Measurements from ENCODE around the gene RAE1. TPM values are rescaled to one million over a fixed set of nuclear protein-coding genes. Genes with fewer than 3 reads are reported as not detected.

RAE1 gene
- total and polyA plus RNA-seq, 2 of the 8 experiments (the other 6 are each of a cell fraction or from before 2014, with no cell fraction given), result 35.9 to 44.9 TPM

GRCh38 chr20:57416296-57417022 lies 65.4 kb downstream of the RAE1 start:
- H3K9ac ChIP-seq (replicated peaks in 1 of 4; ENCODE audit: extremely low read depth in 1 of 4, low read depth in 3 of 4, low read length in 3 of 4), result no peak overlapping the region
- no peak overlapping the region; the same call in 1 of the 2 replicates for H3K27ac ChIP-seq (ENCODE audit: low read depth, low read length)
- no peak overlapping the region for H2BK5ac ChIP-seq (ENCODE audit: low read depth, low read length)
- H3K4ac ChIP-seq (replicated peaks; ENCODE audit: insufficient read length, low read depth, low read length), result peak overlapping the region; percentile 51
- no peak overlapping the region for H2BK20ac ChIP-seq (ENCODE audit: low read length)
- ChIA-PET POLR2A (ENCODE audit: partially characterized antibody) (interaction anchor here (0.8 to 1.3 kb wide), 2 partner anchors 8 to 11 kb away, joined by 4 read pairs; no protein-coding TSS in a partner anchor), CTCF (ENCODE audit: partially characterized antibody) (interaction anchor here (0.6 to 1.8 kb wide), 7 partner anchors 13 to 292 kb away, joined by 3 to 6 read pairs (median 4); no protein-coding TSS in a partner anchor)
- no peak overlapping the region for H2AK5ac ChIP-seq (ENCODE audit: low read depth, low read length)
- no peaks in the 10 kb centered on the region for H3K79me1 ChIP-seq (ENCODE audit: low read depth, low read length)
- no peaks in the 10 kb centered on the region for H3K79me2 ChIP-seq (ENCODE audit: control insufficient read depth in 1 of 2, insufficient read depth in 2 of 2, low read length in 2 of 2)
- TF ChIP-seq BRCA1 (IDR thresholded peaks at IDR 0.05; ENCODE audit: low read depth, low read length) (no peak), PHF8 (conservative IDR thresholded peaks at IDR 0.05; ENCODE audit: low read depth, low read length) (no peak), KDM1A (IDR thresholded peaks at IDR 0.05; ENCODE audit: borderline replicate concordance, low read length) (no peak), CBX8 (IDR thresholded peaks at IDR 0.05; ENCODE audit: borderline replicate concordance, low read depth, low read length) (no peak), NRF1 (IDR thresholded peaks at IDR 0.05; ENCODE audit: low read depth, low read length) (no peak), KDM5A (IDR thresholded peaks at IDR 0.05; ENCODE audit: low read length) (no peak), POU5F1 (IDR thresholded peaks at IDR 0.05; ENCODE audit: low read depth, low read length) (no peak), SIRT6 (IDR thresholded peaks at IDR 0.05; ENCODE audit: low read length) (no peak), SRF (IDR thresholded peaks at IDR 0.05; ENCODE audit: low read depth, low read length) (no peak)
- TF ChIP-seq, protein P1, sequence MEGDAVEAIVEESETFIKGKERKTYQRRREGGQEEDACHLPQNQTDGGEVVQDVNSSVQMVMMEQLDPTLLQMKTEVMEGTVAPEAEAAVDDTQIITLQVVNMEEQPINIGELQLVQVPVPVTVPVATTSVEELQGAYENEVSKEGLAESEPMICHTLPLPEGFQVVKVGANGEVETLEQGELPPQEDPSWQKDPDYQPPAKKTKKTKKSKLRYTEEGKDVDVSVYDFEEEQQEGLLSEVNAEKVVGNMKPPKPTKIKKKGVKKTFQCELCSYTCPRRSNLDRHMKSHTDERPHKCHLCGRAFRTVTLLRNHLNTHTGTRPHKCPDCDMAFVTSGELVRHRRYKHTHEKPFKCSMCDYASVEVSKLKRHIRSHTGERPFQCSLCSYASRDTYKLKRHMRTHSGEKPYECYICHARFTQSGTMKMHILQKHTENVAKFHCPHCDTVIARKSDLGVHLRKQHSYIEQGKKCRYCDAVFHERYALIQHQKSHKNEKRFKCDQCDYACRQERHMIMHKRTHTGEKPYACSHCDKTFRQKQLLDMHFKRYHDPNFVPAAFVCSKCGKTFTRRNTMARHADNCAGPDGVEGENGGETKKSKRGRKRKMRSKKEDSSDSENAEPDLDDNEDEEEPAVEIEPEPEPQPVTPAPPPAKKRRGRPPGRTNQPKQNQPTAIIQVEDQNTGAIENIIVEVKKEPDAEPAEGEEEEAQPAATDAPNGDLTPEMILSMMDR (IDR thresholded peaks at IDR 0.05; ENCODE audit: control extremely low read depth in 1 of 3, insufficient read depth in 1 of 3, low read depth in 1 of 3, low read length in 3 of 3), result no peak
- H3K4me2 ChIP-seq (ENCODE audit: insufficient read depth in 1 of 2, low read depth in 2 of 2, low read length in 2 of 2), result no peak overlapping the region
- H4K91ac ChIP-seq (replicated peaks; ENCODE audit: insufficient read length, low read length), result peak overlapping the region; percentile 17
- H3K4me3 ChIP-seq (ENCODE audit: extremely low read depth in 1 of 4, insufficient read depth in 2 of 4, low read depth in 3 of 4, low read length in 4 of 4), result no peak overlapping the region
- no peak overlapping the region for H3K23ac ChIP-seq (ENCODE audit: insufficient read length)
- H2BK15ac ChIP-seq (ENCODE audit: low read length), result no peak overlapping the region
- no peak overlapping the region for H4K5ac ChIP-seq (ENCODE audit: insufficient read length, low read depth, low read length)
- H2BK12ac ChIP-seq (ENCODE audit: low read depth, low read length), result no peak overlapping the region
- H3K23me2 ChIP-seq (ENCODE audit: low read depth, low read length), result peaks cover 5% of the 10 kb centered on the region; the same call in 1 of the 2 replicates
- no peaks in the 10 kb centered on the region for H3K9me3 ChIP-seq (ENCODE audit: insufficient read depth in 2 of 2, low read depth in 1 of 2, low read length in 1 of 2)
- no peak overlapping the region for H3K56ac ChIP-seq (replicated peaks; ENCODE audit: insufficient read length, low read depth, low read length)
- FAIRE-seq, result no peak
- WGBS, 2 experiments (ENCODE audit: extremely low coverage in 1 of 2, insufficient coverage in 1 of 2, insufficient read length in 1 of 2, insufficient replicate concordance in 2 of 2, low coverage in 1 of 2, low lambda C conversion rate in 2 of 2, missing lambda C conversion rate in 1 of 2), result 85% methylated on average over 15 of the region's 15 CpGs; no CpG with 5 or more reads in 1 of the 2 experiments
- H2BK120ac ChIP-seq (replicated peaks; ENCODE audit: low read depth, low read length), result no peak overlapping the region
- no peak overlapping the region for H3K14ac ChIP-seq (ENCODE audit: insufficient read length)
- H3K4me1 ChIP-seq (replicated peaks in 1 of 4; ENCODE audit: control insufficient read depth in 3 of 4, insufficient read depth in 4 of 4, low read length in 3 of 4), result no peaks in the 10 kb centered on the region
- no peaks in the 10 kb centered on the region for H3K27me3 ChIP-seq (replicated peaks in 1 of 4; ENCODE audit: control insufficient read depth in 3 of 4, extremely low read depth in 1 of 4, insufficient read depth in 3 of 4, low read length in 3 of 4)
- peak overlapping the region; percentile 46; the same call in 1 of the 2 replicates for H4K8ac ChIP-seq (ENCODE audit: extremely low read depth, insufficient read depth, low read length)
- no peak overlapping the region for H2AFZ ChIP-seq (ENCODE audit: low read length)
- DNase-seq (ENCODE audit: low read depth in 1 of 2, low spot score in 2 of 2), result no peak
- H4K20me1 ChIP-seq (replicated peaks in 1 of 2; ENCODE audit: control insufficient read depth in 1 of 2, insufficient read depth in 2 of 2, low read length in 2 of 2), result no peaks in the 10 kb centered on the region
- H3K18ac ChIP-seq (ENCODE audit: extremely low read depth, low read length), result no peak overlapping the region
- no peaks in the 10 kb centered on the region for H3K36me3 ChIP-seq (ENCODE audit: control insufficient read depth in 2 of 4, insufficient read depth in 4 of 4, low read length in 3 of 4)

Measured in H1 (cell line).